OCI-LY7 (cell line): ENCODE results near the gene TMEM97. TPM values are rescaled to one million over a fixed set of nuclear protein-coding genes. Genes with fewer than 3 reads are reported as not detected.

Source experiments
- BruUV-seq: library from RNA; stranded (reverse); fragments of 400-500 nt; replicated peaks from 2 replicates; lab custom pipeline; 2021; lab: Mats Ljungman, UMichigan
- CTCF ChIA-PET: fragments of 300-600 bp; sonication (Branson Sonifier 250); formaldehyde crosslinking; loops from one replicate; lab custom pipeline; 2022; ENCODE audit warnings: antibody characterized with exemption; ENCODE audit not compliant: unreplicated experiment; lab: Charles Lee
- POLR2A ChIA-PET: fragments of 300-600 bp; sonication (Branson Sonifier 250); formaldehyde crosslinking; loops from one replicate; lab custom pipeline; 2022; ENCODE audit warnings: antibody characterized with exemption; lab: Charles Lee
- DNase-seq: peaks from one replicate; pipeline ENCODE4 v3.0.0-alpha.2; 2015; ENCODE audit warnings: low spot score
- H2AFZ ChIP-seq: fragments of 200-600 bp; sonication (generic), shearing (Covaris generic); 2 replicates; pipeline ENCODE4 v1.6.1; 2014; ENCODE audit warnings: mild to moderate bottlenecking, antibody characterized with exemption, low read length, moderate library complexity
- H3K27ac ChIP-seq: fragments of 200-600 bp; sonication (generic); 2 replicates; pipeline ENCODE4 v1.5.1; 2014; ENCODE audit warnings: mixed run types, low read depth, mild to moderate bottlenecking, moderate library complexity, low read length, inconsistent platforms; ENCODE audit not compliant: poor library complexity, severe bottlenecking
- H3K36me3 ChIP-seq: fragments of 200-600 bp; sonication (generic); 2 replicates; pipeline ENCODE4 v1.6.1; 2014; ENCODE audit warnings: mild to moderate bottlenecking, antibody characterized with exemption, low read length, moderate library complexity, mixed read lengths; ENCODE audit not compliant: insufficient read depth
- H3K4me1 ChIP-seq: fragments of 200-600 bp; sonication (generic); 2 replicates; pipeline ENCODE4 v1.5.1; 2014; ENCODE audit warnings: mild to moderate bottlenecking, low read length; ENCODE audit not compliant: insufficient read depth, poor library complexity, severe bottlenecking
- H3K4me2 ChIP-seq: fragments of 200-600 bp; sonication (generic); 2 replicates; pipeline ENCODE4 v1.6.1; 2014; ENCODE audit warnings: mild to moderate bottlenecking, low read length
- H3K4me3 ChIP-seq: fragments of 200-600 bp; sonication (generic); 2 replicates; pipeline ENCODE4 v1.5.1; 2014; ENCODE audit warnings: mild to moderate bottlenecking, low read depth, low read length; ENCODE audit not compliant: poor library complexity, severe bottlenecking
- H3K79me2 ChIP-seq: fragments of 200-600 bp; sonication (generic); 2 replicates; pipeline ENCODE4 v1.6.1; 2016; ENCODE audit warnings: low read depth, mild to moderate bottlenecking, low read length, moderate library complexity, mixed read lengths; ENCODE audit not compliant: insufficient read depth
- H3K9me2 ChIP-seq: fragments of 200-600 bp; sonication (generic); 2 replicates; pipeline ENCODE4 v1.6.1; 2016; ENCODE audit warnings: mild to moderate bottlenecking, low read length, mixed read lengths; ENCODE audit not compliant: insufficient read depth
- H3K9me3 ChIP-seq: fragments of 200-600 bp; sonication (generic); 2 replicates; pipeline ENCODE4 v1.6.1; 2014; ENCODE audit warnings: mild to moderate bottlenecking, mixed run types, low read length, mixed read lengths
- H4K20me1 ChIP-seq: fragments of 200-600 bp; sonication (generic); 2 replicates; pipeline ENCODE4 v1.6.1; 2014; ENCODE audit warnings: mild to moderate bottlenecking, antibody characterized with exemption, low read length, moderate library complexity, mixed read lengths; ENCODE audit not compliant: insufficient read depth
- EZH2phosphoT487 ChIP-seq: fragments of 200-600 bp; sonication (generic); IDR thresholded peaks from 2 replicates; pipeline ENCODE4 v1.6.1; 2018; ENCODE audit warnings: low read depth, borderline replicate concordance, mild to moderate bottlenecking, mixed run types, antibody characterized with exemption, low read length, moderate library complexity, mixed read lengths
- intact Hi-C: fragments of 100-400 bp; cut with micrococcal nuclease; formaldehyde crosslinking; loops from one replicate; pipeline ENCODE4 v1.10.0; 2022; ENCODE audit not compliant: unreplicated experiment
- total RNA-seq, 2 experiments: library from RNA; depleted of rRNA in 1 of 2; stranded (reverse); fragments of >200 nt in 1 of 2; shearing (Covaris generic) in 1 of 2; gene quantifications; 2 replicates each; pipeline ENCODE4 v1.2.3, GENCODE V29; 2014 to 2022
- TF ChIP-seq, protein P1 (sequence below): fragments of 200-600 bp; sonication (generic); conservative IDR thresholded peaks from 2 replicates; pipeline ENCODE4 v1.5.1; 2014; ENCODE audit warnings: mild to moderate bottlenecking, antibody characterized with exemption, low read length, moderate library complexity, mixed read lengths

Gene TMEM97
- total RNA-seq, 2 experiments from 2014 or later: 65.7 to 69.6 TPM

DNA sequence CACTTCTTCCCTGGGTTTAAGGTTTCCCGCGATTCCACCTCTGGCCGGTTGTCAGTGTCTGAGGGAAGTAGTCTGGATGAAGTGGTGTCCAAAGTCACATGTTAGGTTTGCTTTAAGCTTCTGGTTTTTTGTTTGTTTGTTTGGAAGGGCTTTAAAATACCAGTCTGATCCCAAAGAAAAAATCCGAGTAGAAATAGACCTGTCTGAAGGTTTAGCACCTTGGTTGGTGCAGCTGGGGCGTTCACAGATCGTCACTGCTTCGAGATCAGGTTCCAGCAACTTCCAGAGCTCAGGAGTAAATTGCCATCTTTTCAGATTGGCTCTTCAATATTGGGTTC is 567 bp downstream of the TMEM97 start:
- H4K20me1 ChIP-seq: 0 out of 2 replicates have a peak, but pooled peaks cover 4% of the 10 kb centered on the region
- DNase-seq: peak; percentile 17
- intact Hi-C loops: no loop called here
- BruUV-seq: no TSS peak
- TF ChIP-seq EZH2phosphoT487: no peak
- TF ChIP-seq, protein P1, sequence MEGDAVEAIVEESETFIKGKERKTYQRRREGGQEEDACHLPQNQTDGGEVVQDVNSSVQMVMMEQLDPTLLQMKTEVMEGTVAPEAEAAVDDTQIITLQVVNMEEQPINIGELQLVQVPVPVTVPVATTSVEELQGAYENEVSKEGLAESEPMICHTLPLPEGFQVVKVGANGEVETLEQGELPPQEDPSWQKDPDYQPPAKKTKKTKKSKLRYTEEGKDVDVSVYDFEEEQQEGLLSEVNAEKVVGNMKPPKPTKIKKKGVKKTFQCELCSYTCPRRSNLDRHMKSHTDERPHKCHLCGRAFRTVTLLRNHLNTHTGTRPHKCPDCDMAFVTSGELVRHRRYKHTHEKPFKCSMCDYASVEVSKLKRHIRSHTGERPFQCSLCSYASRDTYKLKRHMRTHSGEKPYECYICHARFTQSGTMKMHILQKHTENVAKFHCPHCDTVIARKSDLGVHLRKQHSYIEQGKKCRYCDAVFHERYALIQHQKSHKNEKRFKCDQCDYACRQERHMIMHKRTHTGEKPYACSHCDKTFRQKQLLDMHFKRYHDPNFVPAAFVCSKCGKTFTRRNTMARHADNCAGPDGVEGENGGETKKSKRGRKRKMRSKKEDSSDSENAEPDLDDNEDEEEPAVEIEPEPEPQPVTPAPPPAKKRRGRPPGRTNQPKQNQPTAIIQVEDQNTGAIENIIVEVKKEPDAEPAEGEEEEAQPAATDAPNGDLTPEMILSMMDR: no peak
- POLR2A ChIA-PET: interaction anchor here (3.8 kb wide), 1 partner anchor 16 kb away, joined by 20 read pairs; the partner anchor contains the start of genes IFT20 and TNFAIP1
- peaks cover 36% of the 10 kb centered on the region for H3K36me3 ChIP-seq
- peak overlapping the region; percentile 49 for H3K27ac ChIP-seq
- H3K9me3 ChIP-seq: no peaks in the 10 kb centered on the region
- peak overlapping the region; percentile 81 for H3K4me2 ChIP-seq
- peaks cover 35% of the 10 kb centered on the region for H3K4me1 ChIP-seq
- peaks cover 53% of the 10 kb centered on the region for H3K79me2 ChIP-seq
- CTCF ChIA-PET: no interaction called here
- H3K4me3 ChIP-seq: peak overlapping the region; percentile 89
- H3K9me2 ChIP-seq: no peaks in the 10 kb centered on the region
- peak overlapping the region; percentile 54 for H2AFZ ChIP-seq

DNA sequence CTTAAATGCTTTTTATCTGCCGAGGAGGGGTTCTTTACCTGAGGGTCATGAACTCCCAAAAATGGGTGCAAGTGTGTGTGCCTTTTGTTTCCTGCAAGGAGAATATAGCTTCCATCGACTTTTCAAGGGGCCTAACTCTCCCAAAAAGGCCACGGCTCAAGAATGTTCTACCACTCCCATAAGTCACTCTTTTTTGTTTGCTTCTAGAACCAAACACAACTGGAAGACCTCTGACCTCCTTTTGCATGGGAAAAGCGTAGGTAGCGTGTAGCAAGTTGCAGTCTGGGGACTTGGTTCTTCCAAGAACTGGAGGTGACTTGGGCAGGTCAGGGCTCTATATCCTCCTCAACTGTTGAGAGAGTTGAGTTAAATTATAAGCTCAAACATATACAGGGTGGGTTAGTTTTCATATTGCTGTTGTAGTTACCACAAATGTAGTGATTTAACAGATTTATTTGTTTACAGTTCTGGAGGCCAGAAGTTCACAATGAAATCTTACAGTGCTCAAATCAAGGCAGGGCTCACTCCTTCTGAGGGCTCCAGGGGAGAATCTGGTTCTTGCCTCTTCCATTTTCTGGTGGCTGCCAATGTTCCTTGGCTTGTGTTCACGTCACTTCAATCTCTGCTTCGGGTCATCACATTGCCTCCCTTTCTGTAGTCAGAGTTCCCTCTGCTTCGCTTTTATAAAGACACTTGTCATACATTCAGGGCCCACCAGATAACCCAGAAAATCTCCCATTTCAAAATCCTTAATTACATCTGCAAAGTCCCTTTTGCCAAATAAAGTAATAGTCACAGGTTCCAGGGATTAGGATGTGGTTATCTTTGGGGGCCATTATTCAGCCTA is 1.4 kb downstream of the TMEM97 start:
- ChIA-PET CTCF (interaction anchor here (1.0 kb wide), 1 partner anchor 14 kb away, joined by 3 read pairs; the partner anchor contains the start of gene IFT20), POLR2A (interaction anchor here (3.8 kb wide), 1 partner anchor 15 kb away, joined by 20 read pairs; the partner anchor contains the start of genes IFT20 and TNFAIP1)
- Histone ChIP-seq H3K4me3 (peak overlapping the region; percentile 89), H2AFZ (no peak overlapping the region), H3K4me1 (peaks cover 37% of the 10 kb centered on the region), H3K9me3 (no peaks in the 10 kb centered on the region), H3K36me3 (peaks cover 45% of the 10 kb centered on the region), H3K27ac (peak overlapping the region; percentile 49), H3K4me2 (peak overlapping the region; percentile 81), H3K79me2 (peaks cover 61% of the 10 kb centered on the region), H3K9me2 (no peaks in the 10 kb centered on the region), H4K20me1 (0 out of 2 replicates have a peak, but pooled peaks cover 7% of the 10 kb centered on the region)
- no TSS peak for BruUV-seq
- DNase-seq: no peak
- intact Hi-C loops: no loop called here
- TF ChIP-seq, protein P1: no peak
- no peak for TF ChIP-seq EZH2phosphoT487
